SK-N-SH treated with all-trans-retinoic acid at 6 μM for 48 hours (cell line): ENCODE data around the gene CABP7.

Experiments
- ATAC-seq: fragments of 200-7000 bp; cut with Tn5 transposase; 3 replicates; pipeline ENCODE4 v1.9.1; 2020; ENCODE audit warnings: mild to moderate bottlenecking, moderate library complexity
- ARNTL ChIP-seq: fragments of 450-650 bp; formaldehyde crosslinking; IDR thresholded peaks from 2 replicates; pipeline ENCODE4 v1.5.0; 2020; ENCODE audit warnings: low read depth, mild to moderate bottlenecking, moderate library complexity, borderline replicate concordance
- CSDC2 ChIP-seq: fragments of 250-450 bp; sonication (Bioruptor Pico); IDR thresholded peaks from 2 replicates; pipeline ENCODE4 v1.5.0; 2020; ENCODE audit warnings: mild to moderate bottlenecking, moderate library complexity
- ESRRG ChIP-seq: fragments of 250-450 bp; sonication (Bioruptor Pico); IDR thresholded peaks from 2 replicates; pipeline ENCODE4 v1.6.1; 2021; ENCODE audit warnings: mild to moderate bottlenecking
- GLIS3 ChIP-seq: fragments of 250-450 bp; sonication (Bioruptor Pico); IDR thresholded peaks from 2 replicates; pipeline ENCODE4 v1.5.0; 2020; ENCODE audit warnings: mild to moderate bottlenecking, moderate library complexity
- ISL1 ChIP-seq: fragments of 250-450 bp; sonication (Bioruptor Pico); IDR thresholded peaks from 2 replicates; pipeline ENCODE4 v2.1.2; 2022; ENCODE audit warnings: mild to moderate bottlenecking, moderate library complexity
- OSR1 ChIP-seq: fragments of 250-450 bp; sonication (Bioruptor Pico); IDR thresholded peaks from 2 replicates; pipeline ENCODE4 v1.8.0; 2022; ENCODE audit warnings: moderate library complexity, mild to moderate bottlenecking, inconsistent platforms
- RARB ChIP-seq: fragments of 250-450 bp; sonication (Bioruptor Pico); IDR thresholded peaks from 2 replicates; pipeline ENCODE4 v1.8.0; 2021; ENCODE audit warnings: mild to moderate bottlenecking, moderate library complexity
- SNAI2 ChIP-seq: fragments of 250-450 bp; sonication (Bioruptor Pico); IDR thresholded peaks from 2 replicates; pipeline ENCODE4 v1.5.0; 2020; ENCODE audit warnings: mild to moderate bottlenecking, moderate library complexity
- TCF4 ChIP-seq: fragments of 250-450 bp; sonication (Bioruptor Pico); IDR thresholded peaks from 2 replicates; pipeline ENCODE4 v1.8.0; 2021; ENCODE audit warnings: mild to moderate bottlenecking, moderate library complexity, borderline replicate concordance
- TOX ChIP-seq: fragments of 250-450 bp; sonication (Bioruptor Pico); IDR thresholded peaks from 2 replicates; pipeline ENCODE4 v1.8.0; 2021; ENCODE audit warnings: mild to moderate bottlenecking, moderate library complexity, borderline replicate concordance
- TSHZ2 ChIP-seq: fragments of 250-450 bp; sonication (Bioruptor Pico); IDR thresholded peaks from 2 replicates; pipeline ENCODE4 v1.5.0; 2020; ENCODE audit warnings: mild to moderate bottlenecking, moderate library complexity
- ZC3H10 ChIP-seq: fragments of 250-450 bp; sonication (Bioruptor Pico); IDR thresholded peaks from 2 replicates; pipeline ENCODE4 v1.5.1; 2021; ENCODE audit warnings: mild to moderate bottlenecking, moderate library complexity
- ZFP3 ChIP-seq: fragments of 250-450 bp; sonication (Bioruptor Pico); IDR thresholded peaks from 2 replicates; pipeline ENCODE4 v1.5.0; 2020; ENCODE audit warnings: mild to moderate bottlenecking, moderate library complexity
- ZFP30 ChIP-seq: fragments of 450-650 bp; formaldehyde crosslinking; IDR thresholded peaks from 2 replicates; pipeline ENCODE4 v1.5.0; 2022; ENCODE audit warnings: mild to moderate bottlenecking, moderate library complexity
- ZNF565 ChIP-seq: fragments of 450-650 bp; formaldehyde crosslinking; conservative IDR thresholded peaks from 2 replicates; pipeline ENCODE4 v1.5.0; 2020; ENCODE audit warnings: low read depth, mild to moderate bottlenecking, moderate library complexity
- ZNF70 ChIP-seq: fragments of 450-650 bp; formaldehyde crosslinking; IDR thresholded peaks from 2 replicates; pipeline ENCODE4 v1.5.0; 2020; ENCODE audit warnings: mild to moderate bottlenecking, moderate library complexity
- TF ChIP-seq, protein P1 (sequence below): fragments of 250-450 bp; sonication (Bioruptor Pico); IDR thresholded peaks from 2 replicates; pipeline ENCODE4 v1.8.0; 2021; ENCODE audit warnings: low read depth, mild to moderate bottlenecking, moderate library complexity, borderline replicate concordance
- TF ChIP-seq, protein P2 (sequence below): fragments of 250-450 bp; sonication (Bioruptor Pico); IDR thresholded peaks from 2 replicates; pipeline ENCODE4 v1.5.1; 2021; ENCODE audit warnings: mild to moderate bottlenecking, moderate library complexity
- TF ChIP-seq, protein P3 (sequence below): fragments of 250-450 bp; sonication (Bioruptor Pico); IDR thresholded peaks from 2 replicates; pipeline ENCODE4 v1.8.0; 2020; ENCODE audit warnings: mild to moderate bottlenecking, moderate library complexity, borderline replicate concordance

CABP7 gene

DNA sequence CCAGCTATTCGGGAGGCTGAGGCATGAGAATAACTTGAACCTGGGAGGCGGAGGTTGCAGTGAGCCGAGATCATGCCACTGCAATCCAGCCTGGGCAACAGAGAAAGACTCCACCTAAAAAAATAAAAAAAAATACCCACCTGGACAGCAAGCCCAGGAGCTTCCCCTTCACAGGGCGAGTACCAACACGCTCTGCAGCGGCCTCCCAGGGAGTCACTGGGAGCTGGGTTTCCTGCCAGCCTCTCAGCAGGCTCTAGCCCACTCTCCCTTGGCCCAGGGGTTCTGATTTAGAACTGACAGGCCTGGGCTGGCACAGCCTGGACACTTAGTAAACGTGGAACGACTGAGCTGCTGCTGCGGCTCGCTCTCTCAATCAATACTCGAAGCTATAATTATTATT lies 2.0 kb upstream of the CABP7 start (continued):
- TF ChIP-seq, protein P1, sequence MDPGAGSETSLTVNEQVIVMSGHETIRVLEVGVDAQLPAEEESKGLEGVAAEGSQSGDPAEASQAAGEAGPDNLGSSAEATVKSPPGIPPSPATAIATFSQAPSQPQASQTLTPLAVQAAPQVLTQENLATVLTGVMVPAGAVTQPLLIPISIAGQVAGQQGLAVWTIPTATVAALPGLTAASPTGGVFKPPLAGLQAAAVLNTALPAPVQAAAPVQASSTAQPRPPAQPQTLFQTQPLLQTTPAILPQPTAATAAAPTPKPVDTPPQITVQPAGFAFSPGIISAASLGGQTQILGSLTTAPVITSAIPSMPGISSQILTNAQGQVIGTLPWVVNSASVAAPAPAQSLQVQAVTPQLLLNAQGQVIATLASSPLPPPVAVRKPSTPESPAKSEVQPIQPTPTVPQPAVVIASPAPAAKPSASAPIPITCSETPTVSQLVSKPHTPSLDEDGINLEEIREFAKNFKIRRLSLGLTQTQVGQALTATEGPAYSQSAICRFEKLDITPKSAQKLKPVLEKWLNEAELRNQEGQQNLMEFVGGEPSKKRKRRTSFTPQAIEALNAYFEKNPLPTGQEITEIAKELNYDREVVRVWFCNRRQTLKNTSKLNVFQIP (CRISPR knock-in tag), result no peak
- TF ChIP-seq ESRRG (CRISPR knock-in tag) (no peak), GLIS3 (no peak)
- TF ChIP-seq, all 23 proteins: peak for 0

DNA sequence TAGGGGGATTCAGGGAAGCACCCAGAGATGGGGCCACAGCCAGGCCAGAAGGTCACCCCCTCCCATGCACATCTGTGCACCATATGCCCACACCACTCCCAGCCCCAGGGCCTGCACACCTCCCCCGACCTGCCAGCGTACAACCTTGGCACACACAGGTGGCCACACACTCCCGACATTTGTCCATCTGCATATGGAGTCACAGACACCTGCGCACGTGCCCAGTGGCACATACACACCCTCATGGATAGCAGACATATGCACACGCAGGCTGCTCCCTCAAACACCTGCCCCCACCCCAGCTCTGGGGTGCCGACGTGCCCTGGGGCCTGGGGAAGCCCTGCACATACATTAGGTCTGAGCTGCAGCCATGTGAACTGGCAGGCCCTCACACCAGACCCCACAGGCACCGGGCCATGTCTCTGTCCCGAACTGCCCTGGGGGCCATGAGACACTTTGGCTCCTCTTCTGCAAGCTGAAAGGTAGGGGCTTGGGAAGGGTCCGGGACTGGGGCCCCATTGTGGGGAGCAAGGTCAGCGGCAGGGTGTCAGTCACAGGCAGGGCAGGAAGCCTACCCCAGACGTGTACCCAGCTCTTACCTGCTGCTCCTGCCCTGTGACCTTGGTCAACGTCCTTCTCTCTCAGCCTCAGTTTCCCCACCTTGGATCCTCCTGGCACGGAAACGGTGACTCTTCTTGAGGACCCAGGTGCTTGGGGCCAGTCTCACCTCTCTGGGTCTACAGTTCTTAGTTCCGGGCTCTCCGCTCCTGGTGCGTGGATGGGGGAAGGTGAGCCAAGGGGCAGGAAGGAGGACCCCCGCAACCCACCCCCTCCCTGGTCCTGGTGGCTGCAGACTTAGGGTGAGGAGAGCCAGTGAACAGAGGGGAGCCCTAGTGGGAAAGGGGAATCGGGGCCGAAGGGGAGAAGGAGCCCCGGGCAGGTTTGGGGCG lies 579 bp upstream of the CABP7 start:
- TF ChIP-seq ZFP3 (CRISPR knock-in tag) (no peak), ZNF70 (no peak), CSDC2 (CRISPR knock-in tag) (no peak), TSHZ2 (CRISPR knock-in tag) (no peak), ZFP30 (CRISPR knock-in tag) (no peak), TCF4 (CRISPR knock-in tag) (no peak), SNAI2 (CRISPR knock-in tag) (no peak), ARNTL (CRISPR knock-in tag) (no peak), RARB (CRISPR knock-in tag) (no peak), ZNF565 (CRISPR knock-in tag) (no peak), OSR1 (CRISPR knock-in tag) (no peak)
- TF ChIP-seq, protein P2, sequence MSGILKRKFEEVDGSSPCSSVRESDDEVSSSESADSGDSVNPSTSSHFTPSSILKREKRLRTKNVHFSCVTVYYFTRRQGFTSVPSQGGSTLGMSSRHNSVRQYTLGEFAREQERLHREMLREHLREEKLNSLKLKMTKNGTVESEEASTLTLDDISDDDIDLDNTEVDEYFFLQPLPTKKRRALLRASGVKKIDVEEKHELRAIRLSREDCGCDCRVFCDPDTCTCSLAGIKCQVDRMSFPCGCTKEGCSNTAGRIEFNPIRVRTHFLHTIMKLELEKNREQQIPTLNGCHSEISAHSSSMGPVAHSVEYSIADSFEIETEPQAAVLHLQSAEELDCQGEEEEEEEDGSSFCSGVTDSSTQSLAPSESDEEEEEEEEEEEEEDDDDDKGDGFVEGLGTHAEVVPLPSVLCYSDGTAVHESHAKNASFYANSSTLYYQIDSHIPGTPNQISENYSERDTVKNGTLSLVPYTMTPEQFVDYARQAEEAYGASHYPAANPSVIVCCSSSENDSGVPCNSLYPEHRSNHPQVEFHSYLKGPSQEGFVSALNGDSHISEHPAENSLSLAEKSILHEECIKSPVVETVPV, result no peak
- TF ChIP-seq, protein P3, sequence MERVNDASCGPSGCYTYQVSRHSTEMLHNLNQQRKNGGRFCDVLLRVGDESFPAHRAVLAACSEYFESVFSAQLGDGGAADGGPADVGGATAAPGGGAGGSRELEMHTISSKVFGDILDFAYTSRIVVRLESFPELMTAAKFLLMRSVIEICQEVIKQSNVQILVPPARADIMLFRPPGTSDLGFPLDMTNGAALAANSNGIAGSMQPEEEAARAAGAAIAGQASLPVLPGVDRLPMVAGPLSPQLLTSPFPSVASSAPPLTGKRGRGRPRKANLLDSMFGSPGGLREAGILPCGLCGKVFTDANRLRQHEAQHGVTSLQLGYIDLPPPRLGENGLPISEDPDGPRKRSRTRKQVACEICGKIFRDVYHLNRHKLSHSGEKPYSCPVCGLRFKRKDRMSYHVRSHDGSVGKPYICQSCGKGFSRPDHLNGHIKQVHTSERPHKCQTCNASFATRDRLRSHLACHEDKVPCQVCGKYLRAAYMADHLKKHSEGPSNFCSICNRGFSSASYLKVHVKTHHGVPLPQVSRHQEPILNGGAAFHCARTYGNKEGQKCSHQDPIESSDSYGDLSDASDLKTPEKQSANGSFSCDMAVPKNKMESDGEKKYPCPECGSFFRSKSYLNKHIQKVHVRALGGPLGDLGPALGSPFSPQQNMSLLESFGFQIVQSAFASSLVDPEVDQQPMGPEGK (CRISPR knock-in tag), result no peak
- TF ChIP-seq, protein P1 (CRISPR knock-in tag), result no peak
- TF ChIP-seq, all 23 proteins: peak for 0
- no peak for ATAC-seq

DNA sequence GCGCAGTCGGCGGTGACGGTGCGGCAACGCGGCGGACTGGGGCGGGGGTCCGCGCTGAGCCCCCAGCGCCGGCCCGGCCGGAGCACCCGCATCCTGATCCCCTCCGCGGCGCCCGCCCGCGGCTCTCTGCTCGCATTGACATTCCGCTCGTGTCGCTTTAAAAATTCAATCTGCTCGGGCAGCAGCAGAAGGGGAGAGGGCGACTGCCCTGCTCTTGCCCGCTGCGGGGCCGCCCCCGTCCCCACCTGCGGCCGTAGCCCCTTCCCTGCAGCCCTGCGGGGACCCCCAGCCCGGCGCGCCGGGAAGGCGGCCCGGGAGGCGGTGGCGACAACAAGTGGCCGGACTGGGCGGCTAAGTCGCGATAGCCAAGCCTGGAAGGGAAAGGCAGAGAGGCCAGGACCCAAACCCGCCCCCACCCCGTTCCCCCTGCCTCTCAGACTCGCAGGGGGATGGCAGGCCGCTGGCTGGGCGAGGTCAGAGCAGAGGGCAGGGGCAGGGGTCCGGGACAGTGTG lies 1.1 kb downstream of the CABP7 start:
- no peak for ATAC-seq
- no peak for TF ChIP-seq ARNTL (CRISPR knock-in tag)
- TF ChIP-seq ZNF565 (CRISPR knock-in tag), result no peak
- TF ChIP-seq, protein P3 (CRISPR knock-in tag), result no peak
- TF ChIP-seq ESRRG (CRISPR knock-in tag), result no peak
- no peak for TF ChIP-seq ZC3H10 (CRISPR knock-in tag)
- TF ChIP-seq ZNF70, result no peak
- TF ChIP-seq CSDC2 (CRISPR knock-in tag), result no peak
- TF ChIP-seq, protein P2, result no peak
- no peak for TF ChIP-seq OSR1 (CRISPR knock-in tag)
- no peak for TF ChIP-seq TOX (CRISPR knock-in tag)
- no peak for TF ChIP-seq ISL1 (CRISPR knock-in tag)
- TF ChIP-seq, all 23 proteins: peak for 0
